HG03064 (cell line): ENCODE data around the gene INO80.
"Not testable (repeated sequence)": the region's sequence is repeated elsewhere in the genome, so short reads cannot be mapped to it uniquely, and the experiment has no call there.

ENCODE experiments used
- ATAC-seq: cut with Tn5 transposase; IDR thresholded peaks from one replicate; pipeline ENCODE4 v1.9.1; 2021; ENCODE audit warnings: low read depth; ENCODE audit not compliant: unreplicated experiment

The INO80 gene

DNA sequence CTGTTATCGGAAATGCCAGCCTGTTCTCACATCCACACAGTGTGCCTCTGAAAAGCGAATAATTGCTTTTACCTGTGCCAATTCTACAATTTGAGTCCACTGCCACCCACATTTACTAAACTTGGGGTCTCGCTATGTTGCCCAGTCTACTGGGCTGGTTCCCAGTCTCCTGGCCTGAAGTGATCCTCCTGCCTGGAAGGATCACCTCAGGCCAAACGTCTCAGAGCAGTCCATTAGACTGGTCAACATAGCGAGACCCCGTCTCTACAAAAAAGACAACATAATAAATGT lies 827 bp upstream of the INO80 start:
- no peak for ATAC-seq

DNA sequence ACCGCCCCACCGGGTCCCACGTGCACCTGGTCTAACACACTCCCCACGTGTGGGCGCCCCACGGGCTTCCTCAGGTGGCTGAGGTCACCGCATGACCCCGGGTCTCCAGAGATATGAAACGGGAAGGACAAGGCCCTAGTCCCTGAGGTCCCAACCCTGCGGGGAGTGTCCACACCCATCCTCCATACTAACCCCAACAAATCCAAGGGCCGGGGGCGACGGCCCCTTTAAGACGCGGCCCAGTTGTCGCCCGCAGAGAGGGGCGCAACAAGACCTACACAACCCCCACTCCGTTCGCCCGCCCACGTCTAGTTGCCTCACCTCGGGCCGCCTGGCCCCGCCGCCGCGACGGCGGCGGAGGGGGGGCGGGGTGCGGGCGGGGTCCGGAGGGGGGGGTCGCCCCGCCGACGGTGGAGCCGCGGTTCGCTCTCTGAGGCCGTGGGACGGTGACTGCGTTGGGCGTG lies 396 bp downstream of the INO80 start:
- ATAC-seq, result peak; percentile 56

DNA sequence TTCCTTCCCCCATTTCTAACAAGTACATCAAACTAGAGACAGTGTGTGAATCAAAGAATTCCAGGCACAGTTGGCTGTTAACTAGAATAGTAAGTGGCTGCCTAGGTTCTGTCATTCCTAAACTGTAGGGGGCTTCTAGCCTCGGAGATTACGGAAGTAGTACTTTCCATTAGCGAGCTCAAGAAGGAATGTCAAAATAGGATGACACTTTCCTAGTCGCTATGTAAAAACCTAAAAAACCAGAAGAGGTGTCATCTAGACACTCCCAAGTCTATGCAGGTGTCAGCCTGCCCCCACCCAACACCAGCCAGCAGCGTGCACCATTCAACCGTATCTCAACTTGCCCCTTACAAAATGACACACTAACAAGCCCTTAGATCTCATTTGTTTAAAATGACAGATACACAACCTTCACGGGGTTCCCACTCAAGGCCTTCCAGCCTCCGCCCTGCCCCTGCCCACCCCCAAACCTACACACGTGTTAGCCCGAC lies 874 bp downstream of the INO80 start:
- ATAC-seq, result no peak

DNA sequence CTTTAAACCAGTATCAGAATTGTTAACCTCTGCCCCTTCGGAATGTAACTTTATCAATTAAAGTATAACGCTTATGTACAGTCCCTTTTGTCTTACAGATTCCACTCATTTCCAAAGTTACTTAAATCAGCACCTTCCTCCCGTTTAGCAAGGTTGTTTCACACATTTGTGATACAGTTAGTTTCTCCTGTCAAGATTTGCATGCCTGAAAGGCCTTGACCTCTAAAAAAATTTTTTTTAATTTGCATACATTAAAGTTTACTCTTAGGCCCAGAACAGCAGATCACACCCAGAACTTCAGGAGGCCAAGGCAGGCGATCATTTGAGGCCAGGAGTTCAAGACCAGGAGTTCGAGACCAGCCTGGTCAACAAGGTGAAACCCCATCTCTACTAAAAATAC lies 9.1 kb downstream of the INO80 start:
- no peak for ATAC-seq

DNA sequence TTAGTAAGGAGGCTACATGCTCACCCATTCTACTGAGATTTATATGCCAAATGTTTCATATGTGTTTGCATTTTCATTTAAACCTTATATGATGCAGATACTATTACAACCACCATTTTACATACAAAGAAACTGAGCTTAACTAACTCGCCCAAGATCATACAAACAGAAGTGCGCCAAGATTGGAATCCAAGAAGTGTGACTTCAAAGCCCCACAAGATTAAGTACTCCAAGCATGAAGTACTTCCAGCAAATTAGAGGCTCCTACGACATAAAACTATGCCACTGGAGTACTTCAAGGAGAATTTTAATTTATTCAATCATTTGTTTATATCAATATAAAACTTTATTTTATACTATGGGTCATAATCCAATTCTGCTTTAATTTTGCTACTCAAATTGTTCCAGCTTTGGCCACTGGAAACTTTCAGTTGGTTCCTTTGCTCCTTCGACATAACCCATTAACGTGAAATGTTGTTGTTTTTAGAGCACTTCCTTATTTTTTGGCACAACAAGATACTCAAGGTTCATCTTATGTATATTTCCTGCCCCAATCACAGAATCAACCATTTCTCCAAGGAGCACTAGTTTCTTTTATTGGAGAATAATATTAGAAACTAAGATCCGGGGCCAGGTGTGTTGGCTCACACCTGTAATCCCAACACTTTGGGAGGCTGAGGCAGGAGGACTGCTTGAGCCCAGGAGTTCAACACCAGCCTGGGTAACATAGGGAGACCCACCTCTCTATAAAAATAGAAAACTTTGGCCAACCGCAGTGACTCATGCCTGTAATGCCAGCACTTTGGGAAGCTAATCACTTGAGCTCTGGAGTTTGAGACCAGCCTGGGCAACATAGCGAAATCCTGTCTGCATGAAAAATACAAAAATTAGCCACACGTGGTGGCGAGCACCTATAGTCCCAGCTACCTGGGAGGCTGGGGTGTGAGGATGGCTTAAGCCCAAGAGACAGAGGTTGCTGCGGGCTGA lies 10.4 kb downstream of the INO80 start:
- ATAC-seq, result no peak

DNA sequence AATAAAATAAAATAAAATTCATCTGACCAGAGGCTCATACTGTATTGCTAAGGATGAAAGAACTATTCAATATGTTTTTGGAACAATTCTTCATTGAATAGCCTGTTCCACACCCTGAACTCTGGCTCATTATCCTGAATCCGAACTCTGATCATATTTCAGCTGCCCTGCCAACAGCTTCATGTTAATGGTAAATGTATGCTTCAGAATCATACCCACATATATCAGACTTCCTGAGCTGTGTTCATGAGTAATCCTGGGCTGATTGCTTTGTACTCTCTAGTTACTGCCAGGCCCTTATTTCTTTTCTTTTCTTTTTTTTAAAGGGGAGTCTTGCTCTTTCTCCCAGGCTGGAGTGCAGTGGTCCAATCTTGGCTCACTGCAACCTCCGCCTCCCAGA lies 11.8 kb downstream of the INO80 start:
- ATAC-seq, result no peak

DNA sequence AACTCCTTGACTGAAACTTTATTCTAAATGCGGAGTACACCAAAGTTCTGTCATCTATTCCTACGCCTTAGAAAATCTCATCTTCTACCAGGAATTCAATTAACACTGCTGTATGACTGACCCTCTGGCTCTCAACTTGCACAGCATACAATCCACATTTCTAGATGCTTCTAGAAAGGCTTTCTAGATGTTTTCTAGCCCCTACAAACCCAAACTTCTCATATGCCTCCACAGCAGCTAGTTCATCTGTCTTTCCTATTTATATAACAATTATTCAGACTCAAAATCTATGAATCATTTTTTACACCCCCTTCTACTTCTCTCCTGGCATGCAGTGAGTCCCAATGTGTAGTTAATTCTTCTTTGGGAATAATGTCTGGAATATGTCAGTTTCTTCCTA lies 13.2 kb downstream of the INO80 start:
- ATAC-seq, result no peak

DNA sequence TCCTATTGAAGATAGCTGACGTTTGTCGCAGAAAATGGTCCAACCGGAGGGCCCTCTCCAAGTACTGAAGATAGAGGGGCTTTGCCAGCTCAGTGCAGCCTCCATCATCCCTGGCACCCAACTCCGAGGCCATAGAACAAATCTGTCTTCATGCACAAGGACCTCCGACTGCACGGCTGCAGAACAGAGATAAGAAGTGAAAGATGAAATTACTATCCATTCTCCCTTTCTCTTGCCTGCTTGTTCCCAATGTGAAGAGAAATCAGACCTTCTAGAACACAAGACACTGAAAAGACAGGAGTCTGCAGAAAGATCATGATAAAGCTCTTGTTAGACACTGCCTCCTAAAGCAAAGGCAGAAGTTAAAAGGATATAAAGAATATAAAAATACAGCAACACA lies 19.9 kb downstream of the INO80 start:
- no peak for ATAC-seq

DNA sequence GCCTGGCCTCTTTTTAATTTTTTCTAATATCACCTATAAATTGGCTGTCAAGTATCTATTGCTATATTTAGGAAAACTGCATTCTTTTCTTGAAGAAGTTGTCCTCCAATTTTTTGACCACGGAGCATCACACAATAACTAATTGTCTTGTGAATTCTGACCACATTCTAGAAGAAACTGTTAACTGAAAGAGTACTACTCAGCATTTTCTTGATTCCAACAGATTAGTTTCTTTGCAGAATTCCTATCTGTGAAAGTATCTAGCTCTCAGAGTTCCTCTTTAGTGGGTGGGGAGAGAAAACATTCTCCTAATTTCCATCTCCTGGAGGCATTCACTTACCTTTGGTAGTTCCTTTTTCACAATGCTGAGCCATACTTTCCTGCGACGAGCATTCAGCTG lies 31.1 kb downstream of the INO80 start:
- ATAC-seq, result no peak

DNA sequence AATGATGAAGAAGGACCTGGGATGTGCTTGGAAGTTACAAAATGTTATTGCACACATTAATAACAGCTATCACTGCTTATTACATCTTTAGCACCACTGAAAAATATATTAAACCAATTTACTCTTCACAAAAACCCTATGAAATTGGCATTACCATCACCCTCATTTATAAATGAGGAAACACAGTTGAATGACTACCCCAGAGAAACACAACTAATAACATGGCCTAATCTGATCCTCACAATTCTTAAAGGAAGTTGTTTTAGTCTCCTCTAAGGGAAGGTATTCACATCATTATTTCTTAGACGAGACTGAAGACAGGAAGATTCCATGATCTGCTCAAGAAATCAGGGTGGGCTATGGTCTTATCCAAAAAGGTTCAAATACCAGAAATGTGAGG lies 35.9 kb downstream of the INO80 start:
- ATAC-seq, result no peak

DNA sequence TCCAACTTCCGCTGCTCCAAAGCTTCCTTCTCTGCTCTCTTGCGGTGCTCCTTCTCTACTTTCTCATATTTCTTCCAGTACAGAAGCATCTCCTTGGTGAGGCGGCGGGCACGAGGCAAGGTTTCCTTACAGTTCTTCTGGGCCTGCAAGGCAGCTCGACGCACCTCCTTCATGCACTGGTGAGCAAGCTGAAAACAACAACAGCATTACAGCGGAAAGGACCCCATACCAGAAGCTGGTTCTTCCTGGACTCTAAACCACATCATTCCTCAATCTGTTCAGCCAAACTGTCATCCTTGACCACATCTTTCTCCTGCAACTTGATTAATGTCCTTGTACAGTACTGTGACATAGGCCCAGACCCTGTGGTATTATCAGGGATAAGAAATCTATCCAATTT lies 36.4 kb downstream of the INO80 start:
- ATAC-seq, result no peak

DNA sequence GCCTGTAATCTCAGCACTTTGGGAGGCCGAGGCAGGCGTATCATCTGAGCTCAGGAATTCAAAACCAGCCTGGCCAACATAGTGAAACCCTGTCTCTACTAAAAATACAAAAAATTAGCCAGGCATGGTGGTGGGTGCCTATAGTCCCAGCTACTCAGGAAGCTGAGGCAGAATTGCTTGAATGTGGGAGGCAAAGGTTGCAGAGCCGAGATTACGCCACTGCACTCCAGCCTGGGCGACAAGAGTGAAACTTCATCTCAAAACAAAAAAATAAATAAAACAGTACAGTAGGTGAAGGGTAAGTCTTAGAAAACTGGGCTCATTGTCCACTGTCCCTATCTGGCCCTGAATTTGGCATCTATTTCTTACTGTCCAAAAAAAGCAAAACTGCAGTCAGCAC lies 37.2 kb downstream of the INO80 start:
- ATAC-seq, result not testable (repeated sequence)

DNA sequence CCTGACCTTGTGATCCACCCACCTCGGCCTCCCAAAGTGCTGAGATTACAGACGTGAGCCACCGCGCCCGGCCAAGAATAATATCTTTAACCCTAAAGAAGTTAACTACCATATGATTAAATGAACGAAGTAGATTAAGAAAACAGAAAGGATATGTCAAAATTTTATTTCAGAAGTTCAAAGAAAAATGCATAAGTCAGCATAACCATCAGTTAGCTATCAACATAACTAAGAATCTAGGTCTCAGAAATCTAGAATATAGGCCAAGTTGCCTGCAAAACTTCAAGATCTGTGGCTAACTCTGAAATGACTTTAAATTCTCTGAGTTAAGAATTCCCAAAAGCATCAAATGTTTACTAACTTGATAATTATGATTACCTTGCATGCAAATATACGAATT lies 38.0 kb downstream of the INO80 start:
- ATAC-seq, result no peak

DNA sequence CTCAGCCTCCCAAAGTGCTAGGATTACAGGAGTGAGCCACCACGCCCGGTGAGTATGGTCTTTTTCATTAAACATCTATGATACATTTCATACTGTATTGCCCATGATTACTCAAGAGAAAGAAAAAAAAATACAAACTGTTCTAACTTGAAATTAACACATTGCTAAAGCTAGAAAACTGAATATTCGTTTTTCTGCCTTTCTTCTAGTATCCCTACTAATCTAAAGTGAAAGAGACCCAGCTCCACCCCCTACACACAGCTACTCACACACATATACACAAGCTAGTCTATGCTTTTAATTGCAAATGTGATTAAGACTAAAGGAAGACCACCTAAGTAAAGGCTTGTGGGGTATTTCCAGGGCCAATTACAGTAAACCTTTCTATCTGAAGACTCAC lies 43.1 kb downstream of the INO80 start:
- no peak for ATAC-seq

DNA sequence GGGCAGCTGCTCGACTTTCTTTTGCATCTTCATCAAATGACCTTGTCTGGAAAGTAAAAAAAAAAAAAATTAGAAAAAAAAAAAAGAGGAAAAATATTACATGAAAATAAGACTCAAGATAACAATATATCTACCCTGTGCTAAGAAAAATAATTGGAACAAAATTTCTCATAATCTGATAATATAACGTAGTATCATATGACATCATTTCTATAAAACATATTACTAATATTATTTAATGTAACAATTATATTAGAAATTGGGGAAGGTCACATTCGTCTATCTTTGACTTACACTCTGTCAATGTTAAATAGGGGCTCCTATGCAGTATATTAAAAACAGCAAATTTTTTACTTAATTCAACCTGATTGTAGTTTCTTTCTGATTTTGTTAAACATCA lies 44.1 kb downstream of the INO80 start:
- no peak for ATAC-seq

DNA sequence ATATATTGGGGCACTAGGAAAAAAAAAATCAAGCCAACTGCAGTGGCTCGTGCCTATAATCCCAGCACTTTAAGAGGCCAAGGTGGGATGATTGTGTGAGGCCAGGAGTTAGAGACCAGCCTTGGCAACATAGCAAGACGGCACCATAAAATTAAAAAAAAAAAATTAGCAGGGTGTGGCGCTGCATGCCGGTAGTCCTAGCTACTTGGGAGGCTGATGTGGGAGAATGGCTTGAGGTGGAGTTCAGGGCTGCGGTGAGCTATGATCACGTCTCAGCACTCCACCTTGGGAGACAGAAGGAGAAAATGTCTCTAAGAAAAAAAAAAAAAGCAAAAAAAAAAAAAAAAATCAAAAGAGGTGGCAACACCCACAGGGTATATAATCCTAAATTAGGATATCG lies 49.6 kb downstream of the INO80 start:
- no peak for ATAC-seq

DNA sequence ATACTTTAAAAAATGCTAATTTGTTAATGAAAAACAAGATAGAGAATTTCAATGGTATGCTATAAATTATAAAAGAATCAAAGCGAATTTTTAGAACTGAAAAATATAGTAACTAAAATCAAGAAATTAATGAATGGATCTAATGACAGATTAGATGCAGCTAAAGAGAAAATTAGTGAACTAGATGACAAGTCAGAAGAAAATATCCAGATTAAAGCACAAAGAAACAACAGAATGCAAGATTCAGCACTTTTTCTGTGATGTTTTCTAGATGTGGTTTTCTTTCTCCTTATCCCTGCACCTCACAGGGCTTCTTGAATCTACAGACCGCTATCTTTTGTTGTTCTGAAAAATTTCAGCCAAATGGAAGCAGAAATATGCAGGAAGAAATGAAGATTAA lies 54.4 kb downstream of the INO80 start:
- no peak for ATAC-seq

DNA sequence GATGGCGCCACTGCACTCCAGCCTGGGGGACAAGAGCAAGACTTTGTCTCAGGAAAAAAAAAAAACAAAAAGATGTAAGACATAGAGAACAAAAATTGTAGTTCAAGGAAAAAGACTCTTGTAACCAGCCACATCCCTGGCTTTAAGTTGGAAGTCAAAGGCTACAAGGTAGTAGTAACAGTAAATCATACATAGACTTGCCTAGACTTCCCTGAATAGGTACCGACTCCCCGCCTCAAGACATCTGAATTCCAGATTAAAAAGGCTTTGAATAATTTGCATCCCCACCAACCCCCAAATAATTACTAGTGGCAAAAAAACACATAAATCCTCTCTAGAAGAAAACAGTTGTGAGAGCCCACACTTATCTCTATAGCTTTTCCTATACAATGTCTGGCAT lies 55.6 kb downstream of the INO80 start:
- ATAC-seq, result no peak

DNA sequence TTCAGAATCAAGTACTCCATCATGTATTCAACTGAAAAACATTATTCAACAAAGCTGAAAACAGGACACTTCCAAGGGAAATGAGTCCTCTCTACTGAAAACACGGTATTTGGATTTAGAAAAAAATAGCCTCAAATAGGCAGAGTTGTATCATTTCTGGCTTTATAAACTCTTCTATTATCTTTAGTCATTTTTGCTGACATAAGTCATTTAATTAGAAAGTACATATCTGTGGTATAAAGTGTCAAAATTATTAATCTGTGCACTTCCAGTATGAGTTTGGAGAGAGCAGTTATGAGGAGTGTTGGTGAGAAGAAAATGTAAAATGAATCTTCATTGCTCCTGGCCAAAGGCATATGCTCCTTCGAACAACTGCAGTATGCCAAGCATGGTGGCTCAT lies 59.3 kb downstream of the INO80 start:
- no peak for ATAC-seq

DNA sequence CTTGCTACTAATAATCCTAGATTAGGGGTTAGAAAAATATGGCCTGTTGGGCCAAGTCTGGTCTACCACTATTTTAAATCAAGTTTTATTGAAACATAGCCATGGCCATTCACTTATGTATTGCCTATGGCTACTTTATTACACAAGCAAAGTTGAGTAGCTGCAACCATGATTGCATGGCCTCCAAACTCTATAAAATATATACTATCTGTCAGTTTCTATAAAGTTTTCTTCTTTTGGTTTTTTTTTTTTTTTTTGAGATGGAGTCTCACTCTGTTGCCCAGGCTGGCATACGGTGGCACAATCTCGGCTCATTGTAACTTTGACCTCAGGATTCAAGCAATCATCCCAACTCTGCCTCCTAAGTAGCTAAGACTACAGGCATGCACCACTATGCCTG lies 60.4 kb downstream of the INO80 start:
- no peak for ATAC-seq

DNA sequence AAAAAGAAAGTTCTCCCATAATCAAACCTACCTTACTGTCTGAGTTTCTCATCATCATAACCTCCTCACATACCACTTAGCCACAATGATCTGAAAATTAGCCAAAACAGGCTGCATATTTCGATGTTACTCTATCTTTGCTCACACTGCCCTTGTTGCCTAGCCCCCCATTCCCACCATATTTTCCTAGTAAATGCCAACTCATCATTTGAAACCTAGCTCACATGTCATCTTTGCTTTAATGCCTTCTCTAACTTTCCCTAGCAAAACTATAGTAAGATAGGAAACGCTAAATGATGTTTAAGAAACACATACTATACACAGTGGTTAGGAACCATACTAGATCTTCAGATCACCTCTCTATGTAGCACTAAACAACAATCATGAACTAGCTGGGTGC lies 64.9 kb downstream of the INO80 start:
- ATAC-seq, result no peak

DNA sequence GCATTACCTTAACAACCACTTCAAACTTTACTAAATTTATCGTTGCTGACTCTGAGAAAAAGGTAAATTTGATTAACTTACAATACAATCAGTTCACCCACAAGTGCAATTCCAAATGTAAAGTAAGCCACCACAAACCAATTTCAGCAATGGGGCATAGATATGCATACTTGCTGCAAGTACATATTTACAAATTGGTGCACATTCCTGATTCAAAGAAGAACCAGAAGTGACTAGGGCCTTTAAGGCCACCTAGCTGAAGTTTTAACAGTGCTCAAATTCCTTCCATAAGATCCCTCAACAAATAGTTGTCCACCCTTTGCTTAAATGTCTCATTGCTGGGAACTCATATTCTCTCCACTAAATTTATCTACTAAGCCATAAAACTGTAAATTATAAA lies 67.2 kb downstream of the INO80 start:
- no peak for ATAC-seq

DNA sequence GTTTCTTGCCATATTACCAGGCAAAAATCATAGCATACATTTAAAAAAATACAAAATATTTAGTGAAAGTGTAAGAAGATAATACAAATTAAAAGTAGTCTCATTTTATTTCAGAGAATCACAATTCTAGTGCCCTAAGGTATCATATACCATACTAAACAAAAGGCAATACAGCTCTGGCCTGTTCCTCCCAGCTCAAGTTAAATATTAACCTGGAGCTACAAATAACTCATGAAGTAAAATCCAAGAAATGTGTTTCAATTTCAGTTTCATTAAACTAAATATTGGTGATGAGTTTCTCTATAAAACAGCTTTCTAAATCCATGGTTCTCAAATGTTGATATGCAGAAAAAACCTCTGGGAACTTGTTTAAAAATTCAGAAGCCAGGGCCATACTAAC lies 67.7 kb downstream of the INO80 start:
- no peak for ATAC-seq
